ENCODE data around the gene ITPR3. TPM values are rescaled to one million over a fixed set of nuclear protein-coding genes. Genes with fewer than 3 reads are reported as not detected.

The ITPR3 gene
- total and polyA plus RNA-seq, 4 donors: 0.49 to 2.8 (median 0.71) TPM

GRCh38 chr6:33690766-33691165, 69.6 kb downstream of the ITPR3 start (continued):
- TF ChIP-seq ZBTB33 (IDR thresholded peaks at IDR 0.05): no peak
- no peak for TF ChIP-seq REST (IDR thresholded peaks at IDR 0.05)
- no peak for TF ChIP-seq TAF1 (conservative IDR thresholded peaks at IDR 0.05)
- TF ChIP-seq FOXA2 (IDR thresholded peaks at IDR 0.05): no peak
- TF ChIP-seq GABPA (IDR thresholded peaks at IDR 0.05 in 1 of 2, conservative IDR thresholded peaks at IDR 0.05 in 1 of 2): no peak

- H3K9ac ChIP-seq (ENCODE audit: low read depth in 1 of 2, low read length in 2 of 2): no peak overlapping the region
- TF ChIP-seq JUND (IDR thresholded peaks at IDR 0.05): no peak
- no peak for TF ChIP-seq FOXA1 (IDR thresholded peaks at IDR 0.05)
- TF ChIP-seq TAF1 (conservative IDR thresholded peaks at IDR 0.05): no peak
- DNase-seq (ENCODE audit: low spot score): no peak
- no peaks in the 10 kb centered on the region for H3K9me3 ChIP-seq (ENCODE audit: control insufficient read depth in 4 of 4, low read length in 3 of 4)
- no peaks in the 10 kb centered on the region for H3K27me3 ChIP-seq (ENCODE audit: control insufficient read depth in 4 of 4, insufficient read depth in 4 of 4, low read length in 3 of 4)
- H3K4me1 ChIP-seq (ENCODE audit: control insufficient read depth in 4 of 4, insufficient read depth in 4 of 4, low read length in 3 of 4): no peaks in the 10 kb centered on the region
- H3K36me3 ChIP-seq (ENCODE audit: control insufficient read depth in 4 of 4, insufficient read depth in 3 of 4, low read depth in 1 of 4, low read length in 3 of 4): peaks cover 0 to 3% (median 0%) of the 10 kb centered on the region in 4 donors
- no peak overlapping the region for H3K4me3 ChIP-seq (ENCODE audit: low read depth in 1 of 3, low read length in 3 of 3)
- 90% methylated on average over 15 of the region's 15 CpGs for WGBS
- no peak overlapping the region for H3K27ac ChIP-seq (ENCODE audit: low read depth in 1 of 2, low read length in 2 of 2)
These were observed 70.4 kb downstream of the ITPR3 start for GRCh38 chr6:33691456-33692077.

GRCh38 chr6:33692078-33692759, 71.1 kb downstream of the ITPR3 start:
- Histone ChIP-seq H3K4me3 (ENCODE audit: low read depth in 1 of 3, low read length in 3 of 3) (no peak overlapping the region), H3K27me3 (ENCODE audit: control insufficient read depth in 4 of 4, insufficient read depth in 4 of 4, low read length in 3 of 4) (no peaks in the 10 kb centered on the region), H3K9ac (ENCODE audit: low read depth in 1 of 2, low read length in 2 of 2) (no peak overlapping the region), H3K36me3 (ENCODE audit: control insufficient read depth in 4 of 4, insufficient read depth in 3 of 4, low read depth in 1 of 4, low read length in 3 of 4) (peaks cover 0 to 5% (median 0%) of the 10 kb centered on the region in 4 donors), H3K4me1 (ENCODE audit: control insufficient read depth in 4 of 4, insufficient read depth in 4 of 4, low read length in 3 of 4) (peaks cover 0 to 4% (median 0%) of the 10 kb centered on the region in 4 donors), H3K27ac (ENCODE audit: low read depth in 1 of 2, low read length in 2 of 2) (peak overlapping the region in 1 of 2 donors; percentile 47), H3K9me3 (ENCODE audit: control insufficient read depth in 4 of 4, low read length in 3 of 4) (no peaks in the 10 kb centered on the region)
- 89% methylated on average over 12 of the region's 12 CpGs for WGBS
- DNase-seq (ENCODE audit: low spot score): no peak
- no peak for TF ChIP-seq FOXA2 (IDR thresholded peaks at IDR 0.05)
- no peak for TF ChIP-seq REST (IDR thresholded peaks at IDR 0.05)
- no peak for TF ChIP-seq NR2F2 (IDR thresholded peaks at IDR 0.05)
- no peak for TF ChIP-seq YY1 (IDR thresholded peaks at IDR 0.05)
- no peak for TF ChIP-seq GABPA (IDR thresholded peaks at IDR 0.05 in 1 of 2, conservative IDR thresholded peaks at IDR 0.05 in 1 of 2)
- TF ChIP-seq HNF4G (IDR thresholded peaks at IDR 0.05): no peak
- TF ChIP-seq SP1 (IDR thresholded peaks at IDR 0.05): no peak
- no peak for TF ChIP-seq JUND (IDR thresholded peaks at IDR 0.05)
- TF ChIP-seq MAX (IDR thresholded peaks at IDR 0.05): no peak
- TF ChIP-seq CTCF (IDR thresholded peaks at IDR 0.05; ENCODE audit: low read depth, low read length, missing input control): no peak
- TF ChIP-seq ZBTB33 (IDR thresholded peaks at IDR 0.05): no peak
- TF ChIP-seq HNF4A (conservative IDR thresholded peaks at IDR 0.05): no peak
- no peak for TF ChIP-seq RAD21 (IDR thresholded peaks at IDR 0.05)
